Measurements from ENCODE around the gene GPR32. TPM values are rescaled to one million over a fixed set of nuclear protein-coding genes. Genes with fewer than 3 reads are reported as not detected.

GPR32 gene
- total RNA-seq, 2 experiments from 2014 or later, result not detected

DNA sequence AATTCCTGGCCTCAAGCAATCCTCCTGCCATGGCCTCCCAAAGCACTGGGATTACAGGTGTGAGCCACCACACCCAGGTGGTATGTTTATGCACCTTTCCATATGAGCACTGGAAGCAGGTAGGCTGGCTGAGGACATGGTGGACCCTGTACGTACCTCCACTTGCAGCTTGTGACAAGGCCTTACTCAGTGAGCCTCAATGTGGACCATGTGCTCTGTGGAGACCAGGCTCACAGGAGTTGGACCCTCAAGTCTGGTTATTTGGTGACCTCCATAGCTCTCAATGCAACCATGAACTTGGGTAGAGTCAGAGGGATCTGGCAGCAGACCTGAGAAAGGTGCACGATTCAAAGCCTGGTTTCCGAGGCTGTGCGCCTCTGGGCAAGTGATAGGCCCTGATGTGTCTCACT is 25.4 kb downstream of the GPR32 start:
- Mint-ChIP-seq H3K27ac (no peak overlapping the region), H3K4me3 (no peak overlapping the region), H3K36me3 (ENCODE audit: low read depth) (peaks cover 29% of the 10 kb centered on the region), H3K9me3 (ENCODE audit: low read depth) (no peaks in the 10 kb centered on the region), H3K4me1 (peaks cover 8% of the 10 kb centered on the region), H3K27me3 (no peaks in the 10 kb centered on the region)
- no peak for DNase-seq
- intact Hi-C loops (cut with DNase I, micrococcal nuclease), result loop anchor here in 1 of 2 experiments (10.0 kb wide), 1 partner anchor 431 kb away; the partner anchor contains the start of gene NAPSA
- peak; percentile 5 for ATAC-seq
- ChIA-PET POLR2A (interaction anchor here (0.9 to 1.4 kb wide), 4 partner anchors 9 to 71 kb away, joined by 3 to 5 read pairs (median 4); no protein-coding TSS in a partner anchor), CTCF (interaction anchor here (0.6 to 0.9 kb wide), 3 partner anchors 90 to 187 kb away, joined by 3 to 4 read pairs (median 4); no protein-coding TSS in a partner anchor)

DNA sequence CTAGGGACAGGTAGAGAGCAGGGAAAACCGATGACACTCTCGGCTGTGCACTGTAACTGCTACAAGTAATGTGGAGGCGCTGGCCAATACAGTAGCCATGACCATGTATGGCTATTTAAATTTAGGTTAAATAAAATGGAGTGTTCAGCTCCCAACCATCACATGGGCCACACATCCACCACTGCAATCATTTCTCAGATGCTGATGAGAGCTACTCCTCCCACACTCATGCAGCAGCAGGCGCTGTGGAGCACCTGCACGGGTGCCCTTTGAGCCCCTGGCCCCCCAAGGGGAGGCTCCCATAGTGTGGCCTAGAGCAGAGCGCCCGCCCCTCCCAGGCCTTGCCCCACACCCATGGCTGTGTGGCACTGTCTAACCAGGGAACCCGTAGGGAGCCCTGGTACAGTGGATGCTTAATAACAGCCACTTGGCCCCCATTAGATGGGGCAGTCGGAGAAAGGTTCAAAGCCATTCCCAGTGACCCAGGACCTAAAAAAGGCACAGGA is 25.9 kb downstream of the GPR32 start:
- no peak overlapping the region for H3K4me3 Mint-ChIP-seq
- peak; percentile 11 for ATAC-seq

DNA sequence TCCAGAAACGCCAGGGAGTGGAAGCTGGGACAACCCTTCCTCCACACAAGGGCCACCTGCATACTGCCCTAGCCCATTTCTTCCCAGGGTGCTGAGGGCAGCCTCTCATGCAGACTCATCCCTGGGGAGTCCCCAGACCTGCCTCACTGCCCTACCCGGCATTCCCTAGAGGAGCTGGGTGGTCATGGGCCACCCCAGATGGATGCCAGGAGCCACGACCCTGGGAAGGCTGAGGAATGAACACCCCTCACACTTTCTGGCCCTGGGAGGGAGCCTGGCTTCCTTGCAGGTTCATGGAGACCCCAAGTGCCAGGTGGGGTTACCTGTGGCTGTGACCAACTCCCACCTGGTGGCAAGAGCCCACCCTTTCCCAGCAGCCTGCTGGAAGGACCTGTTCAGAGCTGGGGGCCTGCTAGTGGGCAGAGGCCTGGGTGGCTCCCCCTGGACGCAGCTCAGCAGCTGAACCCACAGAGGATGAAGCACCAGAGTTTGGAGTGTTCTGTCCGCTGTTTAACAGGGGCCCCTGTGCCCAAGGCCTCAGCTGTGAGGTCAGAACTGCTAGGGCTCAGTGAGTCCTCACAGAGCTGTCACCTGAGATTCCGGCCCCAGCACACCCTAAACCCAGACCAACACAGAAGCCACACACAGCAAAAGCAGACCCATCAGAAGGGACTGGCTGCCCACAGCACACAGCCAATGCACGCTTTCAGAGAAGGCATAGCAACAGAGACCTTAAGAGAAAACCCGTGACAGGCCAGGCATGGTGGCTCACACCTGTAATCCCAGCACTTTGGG is 26.6 kb downstream of the GPR32 start:
- POLR2A ChIA-PET, result interaction anchor here (1.0 to 1.1 kb wide), 2 partner anchors 8 to 72 kb away, joined by 3 to 4 read pairs; no protein-coding TSS in a partner anchor
- Mint-ChIP-seq H3K27me3 (no peaks in the 10 kb centered on the region), H3K9me3 (ENCODE audit: low read depth) (no peaks in the 10 kb centered on the region), H3K27ac (no peak overlapping the region), H3K4me1 (peaks cover 15% of the 10 kb centered on the region), H3K4me3 (no peak overlapping the region), H3K36me3 (ENCODE audit: low read depth) (peaks cover 40% of the 10 kb centered on the region)
- intact Hi-C loops (cut with DNase I, micrococcal nuclease), result loop anchor here in 1 of 2 experiments (10.0 kb wide), 1 partner anchor 432 kb away; the partner anchor contains the start of gene NAPSA
- no peak for DNase-seq
- no peak for ATAC-seq
- CTCF ChIA-PET, result interaction anchor here (0.9 kb wide), 1 partner anchor 38 kb away, joined by 4 read pairs; no protein-coding TSS in a partner anchor

More for the DNA sequence above, 25.9 kb downstream of the GPR32 start:
- Mint-ChIP-seq H3K4me1 (peaks cover 13% of the 10 kb centered on the region), H3K27ac (no peak overlapping the region), H3K9me3 (ENCODE audit: low read depth) (no peaks in the 10 kb centered on the region), H3K36me3 (ENCODE audit: low read depth) (peaks cover 34% of the 10 kb centered on the region), H3K27me3 (no peaks in the 10 kb centered on the region)
- DNase-seq, result no peak
- ChIA-PET POLR2A (interaction anchor here (1.0 kb wide), 1 partner anchor 9 kb away, joined by 4 read pairs; no protein-coding TSS in a partner anchor), CTCF (interaction anchor here (0.6 to 0.9 kb wide), 2 partner anchors 91 to 102 kb away, joined by 3 to 4 read pairs; no protein-coding TSS in a partner anchor)
- intact Hi-C loops (cut with DNase I, micrococcal nuclease), result loop anchor here in 1 of 2 experiments (10.0 kb wide), 1 partner anchor 431 kb away; the partner anchor contains the start of gene NAPSA

DNA sequence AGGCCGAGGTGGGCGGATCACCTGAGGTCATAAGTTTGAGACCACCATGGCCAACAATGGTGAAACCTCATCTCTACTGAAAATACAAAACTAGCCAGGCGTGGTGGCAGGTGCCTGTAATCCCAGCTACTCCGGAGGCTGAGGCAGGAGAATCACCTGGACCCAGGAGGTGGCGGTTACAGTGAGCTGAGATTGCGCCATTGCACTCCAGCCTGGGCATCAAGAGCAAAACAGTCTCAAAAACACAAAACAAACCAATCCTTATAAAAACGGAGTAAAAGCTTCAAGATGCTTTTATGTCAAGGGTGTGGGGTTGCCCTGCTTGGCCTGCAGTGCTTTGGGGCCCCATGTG is 27.1 kb downstream of the GPR32 start:
- CTCF ChIA-PET, result interaction anchor here (0.6 to 0.9 kb wide), 2 partner anchors 38 to 481 kb away, joined by 3 to 4 read pairs; no protein-coding TSS in a partner anchor
- Mint-ChIP-seq H3K4me1 (peaks cover 21% of the 10 kb centered on the region), H3K27ac (no peak overlapping the region), H3K36me3 (ENCODE audit: low read depth) (peaks cover 46% of the 10 kb centered on the region), H3K4me3 (no peak overlapping the region), H3K9me3 (ENCODE audit: low read depth) (no peaks in the 10 kb centered on the region), H3K27me3 (no peaks in the 10 kb centered on the region)
- no peak for ATAC-seq
- intact Hi-C loops (cut with DNase I, micrococcal nuclease), result loop anchor here in 1 of 2 experiments (10.0 kb wide), 1 partner anchor 433 kb away; the partner anchor contains the start of gene NAPSA
- POLR2A ChIA-PET, result interaction anchor here (1.1 kb wide), 1 partner anchor 73 kb away, joined by 3 read pairs; no protein-coding TSS in a partner anchor
- DNase-seq, result no peak

DNA sequence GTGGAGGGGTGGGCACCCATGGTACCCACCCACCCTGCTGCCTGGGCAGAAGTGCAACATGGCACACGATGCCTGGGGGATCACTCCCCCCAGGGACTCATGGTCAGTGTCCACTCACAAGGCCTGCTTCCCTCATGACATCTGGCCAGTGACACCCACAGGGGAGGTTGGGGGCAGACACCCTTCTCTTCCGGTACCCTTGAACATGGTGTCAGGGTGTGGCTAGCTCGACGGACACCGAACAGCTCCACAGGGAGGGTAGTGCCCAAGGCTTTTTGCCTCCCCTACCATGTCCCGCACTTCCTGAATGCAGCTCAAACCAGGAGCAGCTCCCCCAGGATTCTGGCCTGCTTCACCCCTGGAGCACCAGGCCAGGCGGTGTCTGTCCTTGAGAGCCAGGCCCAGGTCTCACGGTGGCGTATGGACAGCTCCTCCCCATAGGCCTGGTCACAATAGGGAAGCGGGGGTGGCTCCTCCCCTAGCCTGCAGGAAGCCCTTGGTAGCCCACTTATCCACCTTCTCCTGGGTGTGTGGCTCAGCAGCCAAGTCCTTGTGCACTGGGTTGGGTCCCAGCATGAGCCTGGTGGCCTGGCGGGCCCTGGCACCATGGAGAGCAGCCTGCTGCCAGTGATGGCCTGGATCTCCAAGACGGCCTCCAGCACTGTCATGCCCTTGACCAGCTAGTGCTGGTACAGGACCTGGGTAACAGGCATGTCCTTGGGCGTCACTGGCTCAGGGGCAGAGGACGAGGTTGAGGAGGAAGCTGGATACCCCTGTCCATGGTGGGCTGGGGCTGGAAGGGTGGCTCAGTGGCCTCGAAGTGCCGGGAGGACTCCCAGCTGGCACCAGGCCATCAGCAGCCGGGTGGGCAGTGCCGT is 27.8 kb downstream of the GPR32 start:
- H3K4me3 Mint-ChIP-seq, result no peak overlapping the region
- POLR2A ChIA-PET, result interaction anchor here (0.6 to 1.1 kb wide), 2 partner anchors 73 to 95 kb away, joined by 3 to 5 read pairs; no protein-coding TSS in a partner anchor
- H3K36me3 Mint-ChIP-seq (ENCODE audit: low read depth), result peaks cover 52% of the 10 kb centered on the region
- H3K27ac Mint-ChIP-seq, result no peak overlapping the region
- H3K9me3 Mint-ChIP-seq (ENCODE audit: low read depth), result no peaks in the 10 kb centered on the region
- ATAC-seq (no peak), DNase-seq (no peak)
- intact Hi-C loops (cut with DNase I, micrococcal nuclease), result loop anchor here in 1 of 2 experiments (10.0 kb wide), 1 partner anchor 433 kb away; the partner anchor contains the start of gene NAPSA
- peaks cover 27% of the 10 kb centered on the region for H3K4me1 Mint-ChIP-seq
- CTCF ChIA-PET, result interaction anchor here (0.6 to 0.9 kb wide), 3 partner anchors 37 to 481 kb away, joined by 3 to 4 read pairs (median 3); no protein-coding TSS in a partner anchor
- H3K27me3 Mint-ChIP-seq, result no peaks in the 10 kb centered on the region

DNA sequence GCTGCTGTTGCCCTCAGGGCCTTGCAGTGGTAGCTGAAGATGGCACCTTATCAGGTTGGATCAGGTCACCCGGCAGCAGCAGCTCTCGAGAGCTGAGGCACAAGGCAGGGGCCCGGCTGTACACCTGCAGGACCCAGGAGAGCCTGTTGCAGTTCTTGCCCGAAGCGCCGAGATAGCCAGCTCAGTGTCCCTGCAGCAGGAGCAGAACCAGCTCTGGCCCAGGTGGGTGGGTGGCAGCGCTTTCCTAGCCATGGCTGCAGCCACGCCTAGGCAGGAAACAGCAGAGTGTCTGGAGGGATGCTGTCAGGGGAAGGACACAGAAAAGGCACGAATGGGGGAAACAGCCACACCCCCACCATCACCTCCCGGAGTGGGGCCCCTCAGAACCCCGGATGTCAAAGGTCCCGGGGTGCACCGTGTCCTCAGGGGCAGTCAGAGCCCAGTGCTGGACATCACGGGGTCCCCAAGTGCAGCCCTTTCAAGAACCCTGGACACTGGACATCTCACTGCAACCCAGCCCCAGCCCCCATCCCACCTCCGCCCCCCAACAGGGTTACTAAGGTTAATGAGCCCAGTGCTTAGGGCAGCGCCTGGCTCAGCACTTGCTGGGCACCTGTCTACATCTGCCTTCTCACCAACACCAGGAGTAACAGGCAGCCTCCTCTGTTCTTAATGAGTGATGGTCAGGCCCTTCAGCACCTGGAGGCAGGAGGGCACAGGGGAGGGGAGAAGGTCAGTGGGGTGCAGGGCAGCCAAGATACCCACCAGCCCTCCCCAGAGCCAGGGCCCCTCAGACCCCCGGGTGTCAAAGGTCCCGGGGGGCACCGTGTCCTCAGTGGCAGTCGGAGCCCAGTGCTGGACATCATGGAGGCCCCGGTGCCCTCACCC is 28.6 kb downstream of the GPR32 start:
- DNase-seq, result no peak
- peaks cover 33% of the 10 kb centered on the region for H3K4me1 Mint-ChIP-seq
- intact Hi-C loops (cut with DNase I, micrococcal nuclease), result loop anchor here in 1 of 2 experiments (10.0 kb wide), 1 partner anchor 434 kb away; the partner anchor contains the start of gene NAPSA
- H3K36me3 Mint-ChIP-seq (ENCODE audit: low read depth), result peaks cover 61% of the 10 kb centered on the region
- H3K9me3 Mint-ChIP-seq (ENCODE audit: low read depth), result no peaks in the 10 kb centered on the region
- H3K27me3 Mint-ChIP-seq, result no peaks in the 10 kb centered on the region
- H3K27ac Mint-ChIP-seq, result no peak overlapping the region
- no peak overlapping the region for H3K4me3 Mint-ChIP-seq
- ATAC-seq, result no peak
- POLR2A ChIA-PET, result interaction anchor here (0.6 kb wide), 1 partner anchor 96 kb away, joined by 5 read pairs; no protein-coding TSS in a partner anchor
- CTCF ChIA-PET, result interaction anchor here (0.8 kb wide), 1 partner anchor 103 kb away, joined by 3 read pairs; no protein-coding TSS in a partner anchor

DNA sequence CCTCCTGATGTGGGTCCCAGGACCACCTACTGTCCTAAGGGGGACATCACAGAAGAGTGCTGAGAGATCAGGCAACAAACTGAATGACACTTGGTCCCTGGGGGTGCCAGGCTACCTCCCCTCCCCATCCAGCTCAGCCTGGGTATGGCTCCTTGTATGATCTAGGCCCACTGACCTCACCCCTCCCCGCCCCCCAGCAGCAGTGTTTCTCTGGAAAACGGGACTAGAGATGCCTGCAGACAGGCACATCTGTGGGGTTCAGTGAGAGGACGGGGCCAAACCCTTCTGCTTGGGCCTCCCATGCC is 29.2 kb downstream of the GPR32 start:
- ATAC-seq (no peak), DNase-seq (no peak)
- no peaks in the 10 kb centered on the region for H3K9me3 Mint-ChIP-seq (ENCODE audit: low read depth)
- no peaks in the 10 kb centered on the region for H3K27me3 Mint-ChIP-seq
- ChIA-PET CTCF (no interaction called here), POLR2A (no interaction called here)
- peaks cover 32% of the 10 kb centered on the region for H3K4me1 Mint-ChIP-seq
- intact Hi-C loops (cut with DNase I, micrococcal nuclease), result loop anchor here in 1 of 2 experiments (10.0 kb wide), 1 partner anchor 435 kb away; the partner anchor contains the start of gene NAPSA
- H3K4me3 Mint-ChIP-seq, result no peak overlapping the region
- no peak overlapping the region for H3K27ac Mint-ChIP-seq
- peaks cover 65% of the 10 kb centered on the region for H3K36me3 Mint-ChIP-seq (ENCODE audit: low read depth)

DNA sequence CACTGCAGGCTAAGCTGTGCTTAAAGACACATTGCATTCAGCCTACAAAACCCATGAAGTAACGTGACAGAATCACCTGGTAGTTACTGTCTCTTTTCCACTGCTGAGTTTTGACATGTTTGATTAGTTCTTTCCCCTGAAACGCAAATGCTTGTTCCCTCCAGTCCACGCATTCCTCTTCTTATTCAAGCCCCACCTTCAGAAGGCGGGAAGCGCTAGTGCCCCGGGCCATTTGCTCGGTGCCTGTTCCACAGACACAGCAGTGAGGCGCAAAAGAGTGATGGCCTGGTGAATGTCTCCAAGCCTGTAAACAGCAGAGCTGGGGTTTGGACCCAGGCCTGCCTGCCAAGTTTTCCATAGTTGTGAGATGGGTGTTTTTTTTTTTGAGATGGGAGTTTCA is 30.8 kb downstream of the GPR32 start:
- no peak for ATAC-seq

DNA sequence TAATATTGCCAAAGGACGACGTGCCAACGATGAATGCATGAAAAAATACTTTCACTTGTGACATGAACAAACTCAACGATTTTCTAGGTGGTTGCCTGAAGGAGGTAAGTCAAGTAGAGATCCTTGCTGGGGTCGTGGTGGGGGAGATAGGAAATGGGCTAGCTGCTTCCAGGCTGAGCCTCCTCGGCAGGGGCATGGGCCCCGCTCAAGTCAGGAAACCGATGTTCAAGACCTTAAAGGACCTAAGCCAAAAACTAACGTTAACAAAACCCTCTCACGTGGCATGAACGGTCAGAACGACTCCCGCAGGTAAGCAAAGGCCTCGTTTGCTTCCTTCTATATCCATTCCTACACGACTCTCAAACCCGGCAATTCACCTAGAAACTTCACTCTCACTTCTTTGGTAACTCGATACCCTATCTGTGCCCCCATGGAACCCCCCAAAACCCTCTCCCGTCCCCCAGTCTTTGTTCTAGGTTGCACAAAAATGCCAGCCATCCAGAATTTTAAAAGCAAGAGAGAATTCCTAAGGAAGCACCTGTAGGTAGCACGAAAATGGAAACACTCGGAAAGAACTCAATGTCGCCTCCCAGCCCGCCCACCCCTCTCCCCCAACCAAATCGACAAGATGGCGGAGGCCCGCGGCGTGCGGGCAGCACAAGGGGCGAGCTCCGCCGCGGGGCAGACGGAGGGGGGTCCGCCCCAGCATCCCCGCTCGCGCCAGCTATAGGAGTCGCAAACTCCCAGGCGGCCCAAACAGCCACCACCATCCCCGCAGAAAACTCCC is 33.6 kb downstream of the GPR32 start:
- H3K4me3 Mint-ChIP-seq, result peak overlapping the region; percentile 96
- peak overlapping the region; percentile 98 for H3K27ac Mint-ChIP-seq
- ChIA-PET CTCF (interaction anchor here (0.8 to 1.5 kb wide), 3 partner anchors 12 to 118 kb away, joined by 3 to 4 read pairs (median 4); no protein-coding TSS in a partner anchor), POLR2A (interaction anchor here (0.6 to 2.9 kb wide), 8 partner anchors 12 to 293 kb away, joined by 3 to 13 read pairs (median 4); partner anchors contain the start of gene JOSD2)
- H3K36me3 Mint-ChIP-seq (ENCODE audit: low read depth), result peaks cover 53% of the 10 kb centered on the region
- H3K4me1 Mint-ChIP-seq, result peaks cover 35% of the 10 kb centered on the region
- no peaks in the 10 kb centered on the region for H3K9me3 Mint-ChIP-seq (ENCODE audit: low read depth)
- intact Hi-C loops (cut with DNase I, micrococcal nuclease), result loop anchor here (1.0 to 5.0 kb wide), 15 partner anchors 13 to 927 kb away; partner anchors contain the start of genes AKT1S1 (in 1 of the 2), CTU1 (in 1 of the 2), EMC10 (in 1 of the 2) and ETFB (in 1 of the 2)
- DNase-seq, result peak; percentile 59
- ATAC-seq, result peak; percentile 4
- no peaks in the 10 kb centered on the region for H3K27me3 Mint-ChIP-seq

More for the DNA sequence above, 30.8 kb downstream of the GPR32 start:
- Mint-ChIP-seq H3K36me3 (ENCODE audit: low read depth) (peaks cover 65% of the 10 kb centered on the region), H3K4me3 (peak overlapping the region; percentile 35), H3K27ac (peak overlapping the region; percentile 19), H3K27me3 (no peaks in the 10 kb centered on the region), H3K4me1 (peaks cover 35% of the 10 kb centered on the region), H3K9me3 (ENCODE audit: low read depth) (no peaks in the 10 kb centered on the region)
- intact Hi-C loops (cut with DNase I, micrococcal nuclease), result loop anchor here in 1 of 2 experiments (5.0 kb wide), 1 partner anchor 444 kb away; no protein-coding TSS in a partner anchor
- no peak for DNase-seq
- ChIA-PET CTCF (interaction anchor here (1.1 to 1.2 kb wide), 2 partner anchors 18 to 131 kb away, joined by 3 to 4 read pairs; no protein-coding TSS in a partner anchor), POLR2A (interaction anchor here (0.6 to 0.7 kb wide), 3 partner anchors 16 to 783 kb away, joined by 3 to 5 read pairs (median 4); no protein-coding TSS in a partner anchor)

Measured in activated CD4-positive, alpha-beta T cell treated with anti-CD3 and anti-CD28 coated beads for 36 hours (primary cell).